SK-N-SH (cell line): ENCODE data around the gene SLC4A2. TPM values are rescaled to one million over a fixed set of nuclear protein-coding genes. Genes with fewer than 3 reads are reported as not detected.
A peak's percentile ranks its signal among the peaks of the same experiment; 100 is the strongest.

Experiments
- CTCF ChIA-PET: fragments of 300-600, 350-600 bp; formaldehyde crosslinking; extraction: SDS; loops from one replicate; lab custom pipeline; 2021; lab: Yijun Ruan, JAX
- POLR2A ChIA-PET: fragments of 350-600 bp; sonication (Branson Sonifier 250); formaldehyde crosslinking; extraction: SDS; loops from one replicate; lab custom pipeline; 2020; ENCODE audit warnings: antibody characterized with exemption, inconsistent platforms; lab: Yijun Ruan, JAX
- DNase-seq: peaks from one replicate; pipeline ENCODE4 v3.0.0; 2012
- H2AFZ ChIP-seq: fragments of 200-600 bp; sonication (generic); 2 replicates; pipeline ENCODE4 v1.8.1; 2016; ENCODE audit warnings: antibody characterized with exemption, mild to moderate bottlenecking, low read depth
- H3F3A ChIP-seq: fragments of 200-600 bp; sonication (generic); replicated peaks from 2 replicates; pipeline ENCODE3; 2016; ENCODE audit warnings: antibody characterized with exemption, mild to moderate bottlenecking; ENCODE audit not compliant: insufficient read depth
- H3K27ac ChIP-seq, 2 experiments: fragments of 200-500 bp in 1 of 2; fragments of 200-600 bp in 1 of 2; sonication (Bioruptor generic) in 1 of 2; sonication (generic), shearing (Covaris generic) in 1 of 2; 2 replicates each; pipeline versions ENCODE4 v1.5.1 to v1.6.1; 2014 to 2016; ENCODE audit warnings: low read depth in 2 of 2, inconsistent platforms in 1 of 2, low read length in 1 of 2, mild to moderate bottlenecking in 1 of 2, mixed read lengths in 1 of 2
- H3K27me3 ChIP-seq: fragments of 200-600 bp; sonication (generic), shearing (Covaris generic); 2 replicates; pipeline ENCODE4 v1.6.1; 2016; ENCODE audit warnings: mixed run types; ENCODE audit not compliant: insufficient read depth
- H3K36me3 ChIP-seq, 2 experiments: fragments of 200-500 bp in 1 of 2; fragments of 200-600 bp in 1 of 2; sonication (Bioruptor generic) in 1 of 2; sonication (generic) in 1 of 2; replicated peaks in 1 of 2; 2 replicates each; pipeline versions ENCODE3 to v1.5.1; 2014 to 2016; ENCODE audit warnings: low read length in 1 of 2, mild to moderate bottlenecking in 1 of 2; ENCODE audit not compliant: insufficient read depth in 2 of 2, control insufficient read depth in 1 of 2
- H3K4me1 ChIP-seq, 2 experiments: fragments of 200-500 bp in 1 of 2; fragments of 200-600 bp in 1 of 2; sonication (Bioruptor generic) in 1 of 2; sonication (generic), shearing (Covaris generic) in 1 of 2; 2 replicates each; pipeline versions ENCODE4 v1.5.1 to v1.6.1; 2014 to 2016; ENCODE audit warnings: low read depth in 1 of 2, low read length in 1 of 2, mixed run types in 1 of 2; ENCODE audit not compliant: insufficient read depth in 2 of 2, control insufficient read depth in 1 of 2
- H3K4me2 ChIP-seq: fragments of 200-600 bp; sonication (generic), shearing (Covaris generic); 2 replicates; pipeline ENCODE4 v1.6.1; 2017; ENCODE audit warnings: mixed run types
- H3K4me3 ChIP-seq, 2 experiments: fragments of 200-500 bp in 1 of 2; fragments of 200-600 bp in 1 of 2; sonication (Bioruptor generic) in 1 of 2; sonication (generic), shearing (Covaris generic) in 1 of 2; 2 replicates each; pipeline versions ENCODE4 v1.5.1 to v1.8.1; 2014 to 2016; ENCODE audit warnings: low read depth in 2 of 2, inconsistent platforms in 1 of 2, low read length in 1 of 2, mild to moderate bottlenecking in 1 of 2, mixed read lengths in 1 of 2, moderate library complexity in 1 of 2
- H3K79me2 ChIP-seq: fragments of 200-600 bp; sonication (generic); 2 replicates; pipeline ENCODE4 v1.8.1; 2017; ENCODE audit warnings: mild to moderate bottlenecking; ENCODE audit not compliant: insufficient read depth
- H3K9ac ChIP-seq: fragments of 200-600 bp; sonication (generic); 2 replicates; pipeline ENCODE4 v1.6.1; 2017; ENCODE audit warnings: mixed run types
- H3K9me2 ChIP-seq: fragments of 200-600 bp; sonication (generic); 2 replicates; pipeline ENCODE4 v1.6.1; 2017; ENCODE audit warnings: mixed run types
- H3K9me3 ChIP-seq: fragments of 200-600 bp; sonication (generic); 2 replicates; pipeline ENCODE4 v1.6.1; 2017; ENCODE audit warnings: mixed run types, mild to moderate bottlenecking, moderate library complexity
- H4K20me1 ChIP-seq: fragments of 200-600 bp; sonication (generic); 2 replicates; pipeline ENCODE4 v1.6.1; 2017; ENCODE audit warnings: mild to moderate bottlenecking, mixed run types; ENCODE audit not compliant: insufficient read depth
- CHD2 ChIP-seq: fragments of 150-350 bp; IDR thresholded peaks from 2 replicates; pipeline ENCODE4 v1.6.1; 2018; ENCODE audit warnings: low read length; ENCODE audit not compliant: partially characterized antibody
- ELF1 ChIP-seq: IDR thresholded peaks from 2 replicates; pipeline ENCODE4 v1.4.0; 2012
- EP300 ChIP-seq, 2 experiments: IDR thresholded peaks; 2 replicates each; pipeline versions ENCODE4 v1.4.0 to v1.6.1; 2012; ENCODE audit warnings: borderline replicate concordance in 1 of 2, low read depth in 1 of 2, low read length in 1 of 2
- EZH2phosphoT487 ChIP-seq: fragments of 200-600 bp; sonication (generic); IDR thresholded peaks from 2 replicates; pipeline ENCODE4 v1.6.1; 2017; ENCODE audit warnings: low read depth, mixed run types, mild to moderate bottlenecking, antibody characterized with exemption, moderate library complexity, borderline replicate concordance
- GABPA ChIP-seq: IDR thresholded peaks from 2 replicates; pipeline ENCODE4 v1.4.0; 2012; ENCODE audit warnings: low read depth, mild to moderate bottlenecking
- GATA2 ChIP-seq: sonication (generic); formaldehyde crosslinking; IDR thresholded peaks from 2 replicates; pipeline ENCODE4 v1.5.0; 2020; ENCODE audit warnings: mild to moderate bottlenecking, missing genetic modification reagents
- MEF2A ChIP-seq: IDR thresholded peaks from 2 replicates; pipeline ENCODE4 v1.4.0; 2012; ENCODE audit warnings: low read depth, borderline replicate concordance
- POLR2AphosphoS5 ChIP-seq: IDR thresholded peaks from 2 replicates; pipeline ENCODE4 v1.6.1; 2012; ENCODE audit warnings: low read depth, low read length
- RCOR1 ChIP-seq: fragments of 150-350 bp; IDR thresholded peaks from 2 replicates; pipeline ENCODE4 v1.6.1; 2017; ENCODE audit warnings: antibody characterized with exemption, low read length
- RXRA ChIP-seq: IDR thresholded peaks from 2 replicates; pipeline ENCODE4 v1.4.0; 2012; ENCODE audit warnings: low read depth, mild to moderate bottlenecking, borderline replicate concordance
- SIN3A ChIP-seq: IDR thresholded peaks from 2 replicates; pipeline ENCODE4 v1.6.1; 2012; ENCODE audit warnings: low read depth, mild to moderate bottlenecking, low read length, moderate library complexity, borderline replicate concordance
- TEAD4 ChIP-seq: IDR thresholded peaks from 2 replicates; pipeline ENCODE4 v1.4.0; 2012; ENCODE audit warnings: mild to moderate bottlenecking, borderline replicate concordance; ENCODE audit not compliant: insufficient read depth
- YY1 ChIP-seq: IDR thresholded peaks from 2 replicates; pipeline ENCODE4 v1.4.0; 2012; ENCODE audit warnings: low read depth, mild to moderate bottlenecking
- WGBS: methylation state at CpG from one replicate; pipeline ENCODE4 v1.1.6; 2017; ENCODE audit warnings: low lambda C conversion rate; 5-methylcytosine and 5-hydroxymethylcytosine counted together
- polyA plus RNA-seq, 3 experiments: library from polyadenylated mRNA; depleted of rRNA; stranded (reverse); fragments of >200 nt; gene quantifications; 2 replicates each; pipeline ENCODE4 v1.2.3, GENCODE V29; 2012
- TF ChIP-seq, protein P1 (sequence below): fragments of 150-350 bp; IDR thresholded peaks from 2 replicates; pipeline ENCODE4 v1.6.1; 2016; ENCODE audit warnings: mild to moderate bottlenecking, low read depth, low read length

Gene SLC4A2
- polyA plus RNA-seq, 1 of the 3 experiments (the other 2 are of a cell fraction), result 167 TPM

DNA sequence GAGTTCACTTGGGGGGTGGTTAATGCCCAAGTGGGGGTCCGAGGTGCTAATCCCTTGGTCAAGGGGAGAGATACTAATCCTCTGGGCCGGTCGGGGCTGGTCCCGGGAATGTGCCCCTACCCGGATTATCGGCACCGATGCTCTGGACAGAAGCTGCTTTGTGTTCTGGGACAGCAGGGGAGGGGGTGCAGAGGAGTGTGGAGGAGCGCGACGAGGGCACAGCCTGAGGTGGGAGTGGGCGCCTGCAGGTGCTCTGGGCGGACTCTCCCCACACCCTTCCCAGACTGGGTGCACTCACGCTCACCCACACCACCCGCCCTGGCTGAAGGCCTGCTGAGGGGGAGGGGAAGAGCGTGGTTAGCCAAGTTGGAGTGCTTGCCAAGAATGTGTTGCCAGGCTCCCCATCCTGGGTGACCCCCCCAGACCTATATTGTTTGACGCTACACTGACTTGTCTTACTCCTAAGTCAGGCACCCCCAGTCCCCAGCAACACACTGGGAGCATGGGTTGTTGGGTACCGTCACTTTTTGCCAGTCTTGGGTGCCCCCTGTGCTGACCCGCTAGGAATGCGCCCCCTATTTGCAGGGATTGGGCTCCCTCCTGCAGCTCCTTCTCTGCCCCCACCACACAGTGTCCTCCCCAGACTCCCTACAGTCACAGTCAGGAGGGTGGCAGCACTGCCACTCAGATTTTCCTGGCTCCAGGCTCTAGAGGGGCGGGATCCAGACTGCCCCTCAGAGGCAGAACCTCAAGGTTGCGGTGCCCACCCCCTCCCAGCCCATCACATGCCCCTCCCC is 1.2 kb downstream of the SLC4A2 start (continued):
- TF ChIP-seq CHD2, result peak; percentile 82
- no peak; the same call in 1 of the 2 replicates for TF ChIP-seq RXRA
- TF ChIP-seq, protein P1, sequence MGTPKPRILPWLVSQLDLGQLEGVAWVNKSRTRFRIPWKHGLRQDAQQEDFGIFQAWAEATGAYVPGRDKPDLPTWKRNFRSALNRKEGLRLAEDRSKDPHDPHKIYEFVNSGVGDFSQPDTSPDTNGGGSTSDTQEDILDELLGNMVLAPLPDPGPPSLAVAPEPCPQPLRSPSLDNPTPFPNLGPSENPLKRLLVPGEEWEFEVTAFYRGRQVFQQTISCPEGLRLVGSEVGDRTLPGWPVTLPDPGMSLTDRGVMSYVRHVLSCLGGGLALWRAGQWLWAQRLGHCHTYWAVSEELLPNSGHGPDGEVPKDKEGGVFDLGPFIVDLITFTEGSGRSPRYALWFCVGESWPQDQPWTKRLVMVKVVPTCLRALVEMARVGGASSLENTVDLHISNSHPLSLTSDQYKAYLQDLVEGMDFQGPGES, result no peak
- no peak for TF ChIP-seq YY1
- TF ChIP-seq MEF2A, result no peak
- TF ChIP-seq GATA2 (CRISPR knock-in tag), result no peak
- TF ChIP-seq GABPA, result no peak
- TF ChIP-seq SIN3A, result no peak
- no peak for TF ChIP-seq RCOR1
- no peak for TF ChIP-seq TEAD4
- TF ChIP-seq EZH2phosphoT487, result no peak

DNA sequence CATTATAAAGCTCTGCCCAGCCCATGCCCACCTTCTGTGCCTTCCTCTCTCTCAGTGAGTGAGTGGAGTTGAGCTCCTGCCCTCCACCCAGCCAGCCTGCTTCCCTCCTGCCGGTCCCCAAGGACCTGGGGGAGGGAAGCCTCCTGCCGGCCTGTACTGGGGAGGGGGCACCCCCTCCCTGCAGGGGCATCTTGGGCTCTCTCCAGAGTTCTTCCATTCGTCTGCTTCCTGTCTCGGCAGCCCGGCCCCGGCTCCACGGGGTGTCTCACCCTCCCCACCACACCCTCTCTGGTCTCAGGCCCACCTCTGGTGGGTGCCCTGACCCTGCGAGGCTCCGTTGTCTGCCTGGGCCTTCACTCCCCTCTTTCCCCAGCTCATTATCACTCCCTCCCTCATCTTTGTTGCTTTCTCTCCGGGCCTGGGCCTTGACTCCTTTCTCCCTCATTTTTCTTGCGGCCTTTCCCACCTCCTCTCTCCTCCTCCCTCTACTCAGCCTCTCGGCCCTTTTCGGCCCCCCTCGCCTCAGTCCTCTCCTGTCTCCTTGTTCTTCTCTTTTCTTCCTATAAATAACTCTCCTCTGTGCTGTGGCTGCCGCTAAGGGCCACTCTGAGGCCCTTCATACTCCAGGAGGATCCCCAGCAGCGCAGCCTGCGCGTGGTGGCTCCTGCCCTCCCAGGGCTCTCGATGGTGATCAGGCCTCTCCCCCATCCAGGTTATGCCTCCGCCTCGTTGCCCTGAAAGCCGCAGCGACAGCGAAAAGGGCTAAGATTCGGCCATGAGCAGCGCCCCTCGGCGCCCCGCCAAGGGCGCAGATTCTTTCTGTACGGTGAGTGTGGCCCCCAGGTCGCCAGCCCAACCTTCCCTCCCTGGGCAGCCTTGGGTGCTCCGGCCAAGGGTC is 2.1 kb downstream of the SLC4A2 start:
- H2AFZ ChIP-seq, result no peak overlapping the region
- peaks cover 40% of the 10 kb centered on the region for H4K20me1 ChIP-seq
- H3K9me3 ChIP-seq, result no peaks in the 10 kb centered on the region
- peaks cover 24 to 36% of the 10 kb centered on the region in 2 experiments for H3K36me3 ChIP-seq
- ChIA-PET CTCF (interaction anchor here (1.0 to 12.2 kb wide), 14 partner anchors 11 to 182 kb away, joined by 3 to 126 read pairs (median 6); partner anchors contain the start of genes FASTK and TMUB1), POLR2A (interaction anchor here (1.2 to 1.5 kb wide), 3 partner anchors 19 to 52 kb away, joined by 5 to 7 read pairs (median 5); partner anchors contain the start of genes ABCB8 and FASTK)
- peak overlapping the region; percentile 95 to 99; a peak in 3 of 4 replicates for H3K27ac ChIP-seq
- H3K4me3 ChIP-seq, result peak overlapping the region; percentile 66 to 99
- WGBS, result 71% methylated on average over 32 of the region's 33 CpGs
- peaks cover 73% of the 10 kb centered on the region for H3K79me2 ChIP-seq
- peak overlapping the region; percentile 84; the same call in 1 of the 2 replicates for H3K9ac ChIP-seq
- peak overlapping the region; percentile 85 for H3K4me2 ChIP-seq
- H3K27me3 ChIP-seq, result no peaks in the 10 kb centered on the region
- TF ChIP-seq YY1 (no peak), POLR2AphosphoS5 (no peak), TEAD4 (no peak), ELF1 (no peak), EP300 (IDR thresholded peaks at IDR 0.05; ENCODE audit: borderline replicate concordance in 1 of 2, low read depth in 1 of 2, low read length in 1 of 2) (no peak)
- H3F3A ChIP-seq, result no peaks in the 10 kb centered on the region
- peaks cover 28 to 41% of the 10 kb centered on the region in 2 experiments for H3K4me1 ChIP-seq
- DNase-seq, result no peak
- H3K9me2 ChIP-seq, result no peaks in the 10 kb centered on the region
